HG03457 (cell line): ENCODE results near the gene DROSHA.
"Not testable (repeated sequence)": the region's sequence is repeated elsewhere in the genome, so short reads cannot be mapped to it uniquely, and the experiment has no call there.

Experiments used
- ATAC-seq: cut with Tn5 transposase; IDR thresholded peaks from one replicate; pipeline ENCODE4 v1.9.1; 2021; ENCODE audit warnings: moderate number of reproducible peaks; ENCODE audit not compliant: unreplicated experiment

The DROSHA gene

DNA sequence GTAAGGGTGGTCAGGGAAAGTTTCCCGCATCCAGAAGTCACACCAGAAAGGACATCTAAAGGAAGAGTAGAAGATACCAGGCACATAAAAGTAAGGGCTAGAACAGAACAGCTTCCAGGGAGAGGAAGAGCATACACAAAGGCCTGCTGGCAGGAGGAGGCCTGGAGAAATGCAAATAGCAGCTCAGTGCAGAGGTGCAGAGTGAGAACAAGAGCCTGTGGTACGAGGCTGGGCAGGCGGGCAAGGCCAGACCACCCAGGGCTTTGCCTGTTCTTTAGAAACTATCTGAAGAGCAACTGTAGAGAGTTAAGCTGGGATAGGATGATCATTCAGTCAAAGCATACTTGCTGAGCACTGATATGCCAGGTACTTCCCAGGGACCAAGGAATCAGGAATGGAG is 115.3 kb downstream of the DROSHA start:
- ATAC-seq, result no peak

DNA sequence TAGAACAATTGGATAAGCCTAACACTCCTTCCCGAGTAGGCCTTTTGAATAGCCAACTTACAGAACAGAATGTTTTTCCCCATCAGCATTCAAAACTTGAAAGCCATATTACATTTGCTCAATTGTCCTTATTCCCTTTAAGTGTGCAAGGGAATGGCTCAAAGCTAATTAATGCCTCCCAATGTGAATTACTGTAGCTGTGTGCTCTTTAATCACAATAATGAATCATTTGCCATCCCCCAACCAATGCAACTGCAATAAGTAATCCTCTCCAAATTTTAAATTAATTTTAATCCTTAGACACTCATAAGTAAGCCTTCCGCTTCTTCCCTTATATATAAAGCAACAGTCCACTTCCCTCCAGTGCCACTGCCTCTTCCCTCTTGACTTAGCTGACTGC is 115.9 kb downstream of the DROSHA start:
- no peak for ATAC-seq

DNA sequence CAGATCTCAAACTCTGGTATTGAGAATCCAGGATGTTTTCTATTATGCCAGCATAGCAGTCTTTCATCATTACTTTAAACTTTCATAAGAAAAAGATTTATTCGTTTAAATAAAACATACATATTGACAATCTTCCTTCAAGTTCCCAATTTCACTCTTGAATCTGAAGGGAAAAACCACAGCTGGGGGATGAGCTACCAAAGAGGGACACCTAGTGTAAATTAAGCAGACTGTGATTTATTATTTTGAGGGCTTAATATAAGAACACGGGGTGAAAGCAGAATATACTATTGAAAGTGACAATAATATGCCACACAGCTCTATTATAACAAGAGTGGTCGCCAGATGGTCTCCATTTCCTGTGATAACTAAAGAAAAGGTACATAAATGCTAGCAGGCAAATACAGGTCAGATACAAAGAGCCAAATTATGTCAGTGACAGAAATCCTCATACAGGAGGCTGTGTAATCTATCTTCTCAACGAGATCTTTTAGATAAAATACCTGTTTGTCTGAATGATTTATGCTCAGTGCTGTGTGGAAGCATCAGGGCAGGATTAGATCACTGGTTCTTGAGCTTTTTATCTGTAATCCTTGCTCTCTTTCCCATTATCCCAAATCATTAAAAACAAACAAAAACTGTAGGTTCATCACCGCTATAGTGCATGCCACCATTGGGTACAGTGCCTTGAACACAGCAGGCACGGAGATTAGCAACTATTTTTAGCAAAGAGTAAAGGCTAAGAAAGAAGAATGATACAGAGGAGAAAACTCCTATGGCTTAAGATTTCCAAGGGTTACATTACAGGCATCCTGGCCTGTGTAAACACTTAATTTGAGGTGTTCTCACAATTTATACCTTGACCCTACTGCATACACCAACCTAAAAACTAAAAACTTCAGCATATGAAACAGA is 116.6 kb downstream of the DROSHA start:
- ATAC-seq, result no peak

DNA sequence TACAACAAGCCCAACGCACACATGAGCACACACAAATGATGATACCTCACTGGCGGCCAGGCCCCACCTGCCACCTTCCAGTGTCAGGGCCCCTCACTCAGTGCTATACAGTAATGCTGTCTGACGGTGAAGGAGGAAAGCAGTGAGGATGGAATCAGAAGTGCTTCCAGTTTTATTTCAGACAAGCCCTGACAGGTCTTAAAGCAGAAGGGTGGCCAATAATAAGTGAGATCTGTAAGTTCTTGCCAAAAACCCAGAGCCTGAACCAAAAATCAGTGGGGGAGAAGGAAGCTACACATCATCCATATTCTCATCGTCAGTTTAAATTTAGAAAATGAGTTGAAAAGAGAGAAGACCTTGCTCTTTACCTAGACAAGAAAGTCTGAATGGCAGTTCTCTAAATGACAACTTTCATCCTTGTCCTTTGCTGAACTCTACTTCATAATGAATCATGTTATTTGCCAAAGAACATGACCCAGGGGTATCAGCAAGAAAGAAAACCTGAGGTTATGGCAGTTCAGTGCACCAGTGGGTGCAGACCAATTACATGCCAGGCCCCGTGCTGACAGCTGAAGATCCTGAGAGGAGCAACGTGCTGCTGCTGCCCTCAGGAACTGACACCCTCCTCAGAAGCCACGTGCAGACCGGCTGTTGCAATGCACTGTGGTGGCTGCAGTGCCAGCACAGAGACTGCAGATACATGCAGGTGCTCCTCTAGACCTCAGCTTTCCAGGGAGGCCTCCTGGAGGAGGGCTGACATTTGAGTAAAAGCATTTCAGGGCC is 118.7 kb downstream of the DROSHA start:
- no peak for ATAC-seq

DNA sequence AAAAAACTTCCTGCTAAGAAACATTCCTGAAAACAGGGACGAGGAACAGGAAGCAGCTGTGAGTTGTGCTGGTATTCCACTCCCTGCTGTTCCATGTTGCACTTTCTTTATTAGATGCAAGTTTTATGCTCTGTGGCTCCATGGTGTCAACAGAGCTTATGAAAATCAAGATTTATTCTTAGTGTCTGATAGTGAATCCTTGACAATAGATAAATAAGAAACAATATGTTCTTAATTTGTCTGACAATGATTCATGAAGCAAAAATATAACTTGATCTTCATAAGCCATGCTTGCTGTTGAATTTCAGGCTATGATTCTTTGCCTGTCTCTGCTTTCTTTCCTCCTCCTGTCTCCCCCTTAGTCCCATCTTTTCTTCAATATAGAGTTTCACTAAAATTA is 119.6 kb downstream of the DROSHA start:
- ATAC-seq, result no peak

DNA sequence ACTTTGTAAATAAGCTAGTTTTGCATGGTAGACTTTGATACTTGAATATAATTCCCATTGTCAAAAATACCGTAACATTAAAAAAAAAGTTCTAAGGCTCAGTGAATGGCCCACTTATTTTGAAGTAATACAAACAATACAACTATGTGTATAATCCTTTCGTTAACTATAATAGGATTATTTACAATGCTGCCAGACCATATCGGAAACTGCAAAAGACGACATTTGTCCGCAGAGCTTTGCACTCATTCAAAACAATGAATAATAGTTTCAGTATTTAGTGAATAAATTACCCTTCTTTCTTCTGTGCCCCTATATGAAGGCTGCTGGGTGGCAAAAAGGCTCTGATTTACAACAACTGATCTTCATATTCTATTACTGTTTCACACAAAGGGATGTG is 121.8 kb downstream of the DROSHA start:
- no peak for ATAC-seq

DNA sequence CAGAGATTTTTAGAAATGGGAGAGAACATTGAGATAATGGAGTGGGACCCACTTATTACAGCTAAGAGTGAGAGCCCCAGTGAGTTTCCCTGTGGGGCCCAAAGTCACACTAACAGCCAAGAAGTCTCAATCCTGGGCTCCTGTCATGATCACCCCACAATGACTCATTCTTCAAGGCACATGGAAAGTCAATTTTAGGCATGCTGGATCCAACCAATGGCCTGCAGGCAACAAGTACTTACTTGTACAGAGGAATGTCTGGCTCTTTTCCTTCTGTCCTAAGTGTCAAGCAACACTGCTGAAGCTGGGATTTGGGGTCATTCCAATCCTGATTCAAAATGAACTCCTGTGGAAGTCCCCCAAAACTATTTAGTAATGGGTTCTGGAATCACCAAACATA is 123.1 kb downstream of the DROSHA start:
- no peak for ATAC-seq

DNA sequence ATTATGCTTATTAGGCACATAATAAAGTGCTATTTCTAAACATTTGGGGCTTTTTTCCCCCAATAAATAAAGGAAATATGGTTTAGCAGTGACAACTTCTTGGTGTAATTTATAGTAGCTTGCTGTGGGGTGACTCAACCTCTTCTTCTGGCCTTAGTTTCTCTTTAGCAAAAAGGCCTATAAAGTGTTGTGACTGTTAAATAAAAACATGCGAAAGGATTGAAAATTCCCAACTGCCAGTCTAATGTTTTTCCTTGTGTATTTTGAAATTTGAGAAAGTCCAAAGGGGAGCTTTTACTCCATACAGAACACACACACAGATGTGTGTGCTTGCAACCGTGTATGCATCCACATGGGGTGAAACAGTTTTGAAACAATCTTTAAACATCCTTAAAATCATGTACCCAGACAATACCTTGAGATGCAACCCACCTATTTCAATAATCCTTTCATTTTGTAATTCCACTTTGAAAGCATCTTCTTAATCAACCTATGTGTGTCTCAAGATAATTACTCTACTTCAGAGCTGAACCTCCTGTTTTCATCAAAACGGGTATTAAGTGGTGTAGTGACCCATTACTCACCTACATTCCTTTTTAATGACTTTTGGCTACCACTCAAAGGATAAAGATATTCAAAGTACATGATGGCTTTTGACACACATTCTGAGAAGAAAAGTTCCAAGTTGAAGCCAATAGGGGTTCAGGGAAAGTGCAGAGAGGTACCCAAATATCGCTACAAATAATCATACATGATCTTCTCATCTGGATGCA is 123.8 kb downstream of the DROSHA start:
- no peak for ATAC-seq

DNA sequence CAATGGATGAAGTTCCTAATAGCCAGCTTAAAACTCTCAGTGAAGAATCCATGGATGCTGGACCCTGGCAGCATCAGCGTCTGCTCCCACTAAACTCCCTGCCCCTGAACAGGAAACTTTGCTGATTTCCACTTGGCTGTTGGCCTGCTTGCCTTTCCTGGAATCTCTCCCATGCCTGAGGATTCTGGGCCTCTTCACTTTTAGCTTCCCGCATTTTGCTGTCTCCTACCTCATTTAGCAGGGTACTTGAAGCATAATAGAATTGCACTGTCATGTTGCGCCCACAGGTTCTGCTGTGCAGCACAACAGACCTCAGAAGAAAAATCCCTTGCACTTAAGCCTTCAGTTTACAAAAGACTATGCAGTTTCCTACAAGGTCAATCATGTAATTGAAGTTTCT is 127.6 kb downstream of the DROSHA start:
- ATAC-seq, result no peak

DNA sequence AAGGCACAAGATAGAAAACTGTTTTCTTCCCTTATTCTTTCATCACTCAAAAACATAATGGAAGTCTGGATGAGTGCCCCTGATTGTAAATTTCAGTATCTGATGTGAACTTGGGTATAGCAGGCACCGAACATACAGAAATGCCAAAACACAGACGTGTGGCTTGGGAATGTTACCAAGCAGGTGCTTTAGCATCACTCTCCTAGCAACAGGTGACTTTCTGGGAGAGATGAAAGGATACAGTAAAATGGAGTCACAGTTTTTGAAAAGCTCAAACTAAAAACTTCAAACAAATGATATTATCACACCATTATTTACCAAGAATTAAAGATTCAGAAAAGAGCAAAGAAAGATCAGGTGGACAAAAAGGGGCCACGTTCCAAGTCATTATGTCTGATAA is 130.2 kb downstream of the DROSHA start:
- ATAC-seq, result no peak

DNA sequence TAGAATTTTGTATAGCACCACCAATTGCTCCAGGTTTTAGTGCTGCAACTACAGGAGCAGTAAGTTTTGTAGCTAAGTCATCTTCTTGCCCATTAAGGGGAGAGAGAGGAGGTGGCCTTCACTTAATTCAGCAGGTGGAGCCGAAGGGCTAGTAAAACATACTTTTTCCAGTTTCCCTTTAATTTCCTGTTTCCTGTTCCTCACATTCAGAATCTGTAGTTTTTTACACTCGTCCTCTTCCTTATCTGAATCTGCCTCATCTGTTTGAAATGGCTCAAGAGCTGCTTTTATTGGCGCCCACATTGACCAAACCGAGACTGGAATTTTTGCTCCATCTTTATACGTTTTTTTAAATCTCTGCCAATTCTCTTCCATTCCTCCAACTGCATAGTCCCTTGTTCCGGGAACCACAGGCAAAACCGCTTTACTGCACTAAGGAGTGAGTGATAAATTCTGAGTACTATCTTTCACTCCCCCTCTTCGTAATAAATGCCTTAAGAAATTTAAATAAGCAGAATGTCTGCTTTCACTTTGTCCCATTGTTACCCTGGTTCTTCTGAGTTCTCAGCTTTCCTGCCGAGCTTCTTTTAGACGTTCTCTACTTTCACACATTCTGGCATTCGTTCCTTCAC is 133.9 kb downstream of the DROSHA start:
- no peak for ATAC-seq

DNA sequence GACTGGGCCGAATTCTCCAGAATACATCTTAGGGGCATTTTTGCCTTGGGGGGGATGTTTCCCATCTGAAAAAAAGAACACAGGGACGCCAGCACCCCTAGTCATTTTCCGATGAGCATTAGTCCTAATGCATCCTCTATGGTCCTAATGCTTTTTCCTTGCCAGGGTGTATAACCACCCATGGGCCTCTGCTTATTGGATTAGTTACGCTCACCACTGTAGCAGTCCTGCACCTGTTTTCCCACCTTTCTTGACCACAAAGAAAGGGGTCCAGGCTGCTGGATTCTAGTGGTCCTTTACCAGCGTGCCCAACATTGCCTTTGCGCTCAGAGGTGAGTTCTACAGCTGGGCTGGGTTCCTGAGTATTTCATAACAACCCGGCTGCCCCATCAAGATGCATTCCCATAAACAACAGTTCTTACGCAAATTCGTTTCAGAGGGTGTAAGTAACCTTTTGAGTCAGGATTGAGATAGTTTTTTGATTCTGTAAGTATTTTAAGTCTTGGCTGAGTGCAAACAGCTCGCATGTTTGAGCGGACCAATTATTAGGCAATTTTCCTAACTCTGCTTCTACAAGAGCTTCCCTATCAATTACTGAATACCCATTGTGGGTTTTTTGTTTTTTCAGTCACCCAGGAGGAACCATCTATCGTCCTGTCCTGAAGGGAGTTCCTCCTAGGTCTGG is 135.1 kb downstream of the DROSHA start:
- no peak for ATAC-seq

DNA sequence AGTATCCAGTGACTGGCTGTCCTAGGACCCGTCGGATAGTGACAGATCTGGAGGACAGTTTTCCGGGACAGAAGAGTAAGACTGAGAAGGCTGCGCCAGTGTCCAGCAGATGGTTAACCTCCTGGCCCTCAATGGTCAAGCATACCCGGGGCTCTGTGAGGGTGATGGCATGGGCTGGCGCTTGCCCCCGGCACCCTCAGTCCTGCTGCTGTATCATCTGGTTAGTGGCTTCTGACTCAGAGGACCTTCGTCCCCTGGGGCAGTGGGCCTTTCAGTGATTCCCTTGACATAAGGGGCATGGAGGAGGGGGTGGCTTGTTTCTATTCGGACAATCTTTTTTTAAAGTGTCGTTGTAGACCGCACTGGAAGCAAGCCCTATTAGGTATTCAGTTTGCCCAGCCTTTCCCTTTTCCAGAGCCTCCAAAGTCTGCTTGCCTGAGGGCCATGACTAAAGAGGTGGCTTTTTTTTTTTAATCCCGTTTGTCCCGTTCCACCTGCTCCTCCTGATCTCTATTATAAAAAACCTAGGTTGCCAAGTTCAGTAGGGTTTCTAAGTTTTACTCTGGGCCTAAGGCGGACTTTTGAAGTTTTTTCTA is 136.3 kb downstream of the DROSHA start:
- not testable (repeated sequence) for ATAC-seq

DNA sequence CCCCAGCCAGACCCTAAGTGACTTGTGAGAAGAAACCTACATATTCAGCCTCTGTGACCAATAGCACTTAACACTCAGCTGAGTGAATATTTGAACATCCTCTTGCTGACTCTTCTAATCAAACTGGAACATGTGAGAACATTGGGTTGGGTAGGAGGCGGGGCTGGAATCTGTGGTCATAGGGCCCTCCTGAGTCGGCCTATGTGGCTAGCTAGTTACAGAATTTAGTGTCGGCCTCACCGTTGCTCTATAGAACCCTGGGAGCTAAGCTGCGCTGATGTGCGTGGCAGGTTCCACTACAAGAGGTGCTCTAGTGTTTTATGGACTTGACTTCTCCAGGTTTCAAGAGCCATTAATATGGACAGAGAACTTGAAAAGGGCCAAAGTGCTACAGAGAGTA is 138.8 kb downstream of the DROSHA start:
- ATAC-seq, result no peak

DNA sequence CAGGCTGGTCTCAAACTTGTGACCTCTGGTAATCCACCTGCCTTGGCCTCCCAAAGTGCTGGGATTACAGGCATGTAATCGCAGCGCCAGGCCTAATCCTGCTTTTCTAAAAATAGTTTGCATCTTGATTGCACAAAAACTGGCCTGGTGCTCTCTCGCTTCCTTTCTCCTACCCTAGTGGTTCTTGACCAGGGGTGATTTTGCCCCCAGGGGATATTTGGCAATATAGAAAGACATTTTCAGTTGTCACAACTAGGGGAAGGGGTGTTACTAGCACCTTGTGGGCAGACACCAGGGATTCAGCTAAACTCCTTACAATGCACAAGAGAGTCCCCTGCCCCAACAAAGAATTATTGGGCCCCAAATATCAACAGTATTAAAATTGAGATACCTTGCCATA is 139.8 kb downstream of the DROSHA start:
- no peak for ATAC-seq

DNA sequence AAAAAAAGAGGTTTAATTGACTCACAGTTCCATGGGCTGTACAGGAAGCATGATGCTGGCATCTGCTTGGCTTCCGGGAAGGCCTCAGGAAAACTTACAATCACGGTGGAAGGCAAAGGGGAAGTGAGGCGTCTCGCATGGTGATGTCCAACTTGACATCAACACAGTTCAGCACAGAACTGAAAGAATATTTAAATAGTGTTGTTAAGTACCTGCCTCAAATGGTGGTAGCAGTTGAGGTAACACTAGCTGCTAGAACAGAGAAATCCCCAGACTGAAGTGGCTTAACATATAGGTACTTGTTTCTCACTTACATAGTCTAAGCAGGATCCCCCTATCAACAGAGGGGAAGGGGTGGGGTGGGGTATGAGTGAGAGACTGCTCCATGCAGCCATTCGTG is 141.6 kb downstream of the DROSHA start:
- ATAC-seq, result no peak

DNA sequence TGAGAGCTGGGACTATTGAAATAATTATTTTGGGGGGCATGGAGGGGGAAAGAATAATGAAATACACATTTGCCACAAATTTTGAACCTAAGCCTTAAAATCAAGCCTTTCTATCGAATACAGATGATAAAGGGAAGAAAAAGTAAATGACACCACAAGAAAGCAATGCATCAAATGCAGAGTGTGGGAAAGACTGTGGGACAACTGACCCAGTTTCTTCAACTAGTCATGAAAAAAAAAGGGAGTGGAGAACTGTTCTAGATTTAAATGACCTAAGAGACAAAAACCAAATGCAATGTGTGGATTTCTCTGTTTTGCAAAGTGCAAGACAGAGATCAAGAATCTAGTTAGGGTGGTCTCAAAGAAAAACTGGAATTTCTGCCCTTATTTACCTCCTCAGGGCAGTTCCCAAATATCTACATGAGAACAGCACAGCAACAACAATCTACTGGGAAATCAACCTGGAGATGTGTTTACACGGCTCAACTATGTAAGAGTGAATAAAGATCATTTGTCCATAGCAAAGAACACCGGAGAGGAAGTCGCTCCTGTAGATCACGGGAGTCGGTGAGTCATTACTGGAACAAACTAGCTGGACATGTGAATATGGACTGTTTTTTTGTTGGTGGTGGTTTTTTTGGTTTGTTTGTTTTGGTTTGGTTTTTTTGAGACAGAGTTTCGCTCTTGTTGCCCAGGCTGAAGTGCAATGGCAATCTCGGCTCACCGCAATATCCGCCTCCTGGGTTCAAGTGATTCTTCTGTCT is 145.9 kb downstream of the DROSHA start:
- no peak for ATAC-seq

DNA sequence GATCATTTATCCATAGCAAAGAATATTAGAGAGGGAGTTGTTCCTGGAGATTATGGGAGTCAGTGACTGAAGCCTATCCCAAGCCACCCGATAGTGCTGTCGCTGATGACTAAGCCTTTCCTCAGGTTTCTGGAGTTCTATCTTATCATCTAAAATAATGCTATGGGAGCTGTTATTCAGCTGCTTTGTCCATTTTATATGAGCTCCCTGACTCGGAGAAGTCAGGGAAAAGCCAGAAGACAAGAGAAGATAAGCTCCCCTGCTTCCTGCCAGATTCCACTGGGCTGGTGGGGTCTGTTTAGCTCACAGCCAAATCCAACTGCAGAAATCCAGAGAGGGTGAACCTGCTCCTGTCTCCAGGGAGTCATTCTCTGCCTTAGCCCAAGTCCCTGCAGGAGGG is 148.2 kb downstream of the DROSHA start:
- no peak for ATAC-seq
